GM12873 (cell line): ENCODE data around the gene ANKDD1B.

ENCODE experiments used
- CTCF ChIP-seq: IDR thresholded peaks from 2 replicates; pipeline ENCODE4 v1.5.1; 2012; ENCODE audit warnings: low read depth, mild to moderate bottlenecking, moderate library complexity, low read length, control low read depth; ENCODE audit not compliant: insufficient read depth; ENCODE audit errors: missing control alignments

Gene ANKDD1B

GRCh38 chr5:75639535-75640311, 28.5 kb downstream of the ANKDD1B start:
- TF ChIP-seq CTCF = no peak

GRCh38 chr5:75640395-75640794, 29.1 kb downstream of the ANKDD1B start:
- no peak for TF ChIP-seq CTCF

GRCh38 chr5:75640826-75641225, 29.6 kb downstream of the ANKDD1B start:
- no peak for TF ChIP-seq CTCF

GRCh38 chr5:75648712-75649111, 37.5 kb downstream of the ANKDD1B start:
- TF ChIP-seq CTCF = no peak

GRCh38 chr5:75651575-75652238, 40.5 kb downstream of the ANKDD1B start:
- no peak for TF ChIP-seq CTCF

GRCh38 chr5:75653521-75653920, 42.3 kb downstream of the ANKDD1B start:
- TF ChIP-seq CTCF = no peak

- no peak for TF ChIP-seq CTCF
Measured at GRCh38 chr5:75654693-75655295, 43.5 kb downstream of the ANKDD1B start.
